SH-SY5Y (cell line): ENCODE data around the gene PCDH7.

Experiments
- GATA2 ChIP-seq: IDR thresholded peaks from 2 replicates; pipeline ENCODE4 v1.6.1; 2011; ENCODE audit warnings: mild to moderate bottlenecking, low read depth, low read length
- GATA3 ChIP-seq: IDR thresholded peaks from 2 replicates; pipeline ENCODE4 v1.6.1; 2011; ENCODE audit warnings: low read depth, mild to moderate bottlenecking, low read length, moderate library complexity

- no peak for TF ChIP-seq GATA2
- no peak for TF ChIP-seq GATA3
These were observed 35.2 kb downstream of the PCDH7 start for GRCh38 chr4:30755346-30755745.
